Measurements from ENCODE around the gene CD96. TPM values are rescaled to one million over a fixed set of nuclear protein-coding genes. Genes with fewer than 3 reads are reported as not detected.

Gene CD96
- total and polyA plus RNA-seq, 7 donors, result under 0.01 to 8.2 (median 1.2) TPM; not detected in 1

GRCh38 chr3:111650378-111651275 lies 108.6 kb downstream of the CD96 start:
- no peak for TF ChIP-seq POLR2AphosphoS5 (IDR thresholded peaks at IDR 0.05)
- TF ChIP-seq EP300 (IDR thresholded peaks at IDR 0.05), result no peak
- no peak for TF ChIP-seq CTCF (IDR thresholded peaks at IDR 0.05)
- no peak for TF ChIP-seq POLR2A (IDR thresholded peaks at IDR 0.05)

DNA sequence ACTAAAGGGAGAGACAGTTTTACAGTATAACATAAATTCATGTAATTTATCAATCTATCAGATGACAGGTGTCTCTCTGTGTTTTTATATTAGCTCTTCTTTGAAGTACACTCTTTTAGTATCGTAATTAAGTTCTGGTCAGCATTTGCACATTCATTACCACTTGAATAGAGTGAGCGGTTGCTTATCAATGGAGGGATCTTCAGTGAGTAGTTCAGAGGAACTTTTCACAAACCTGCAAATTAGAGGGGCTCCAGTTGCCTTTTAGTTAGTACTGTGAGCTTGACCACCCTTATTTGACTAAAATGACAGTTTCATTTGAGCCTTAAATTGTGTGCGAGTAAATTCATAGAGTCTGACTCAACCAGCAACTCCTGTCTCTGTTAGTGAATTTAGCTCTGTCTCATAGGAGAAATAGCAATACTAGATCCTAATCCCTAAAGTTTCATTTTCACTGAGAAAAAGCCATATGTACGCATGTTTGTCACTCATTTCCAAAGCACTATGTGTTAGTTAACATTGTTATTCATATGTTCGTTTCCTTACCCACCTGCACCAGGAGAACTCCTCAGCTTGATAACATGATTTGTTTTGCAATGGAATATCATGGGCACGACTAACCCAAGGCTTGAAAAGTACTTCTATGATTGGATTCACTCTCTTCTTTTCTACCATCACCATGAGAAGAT lies 110.6 kb downstream of the CD96 start:
- intact Hi-C loops (cut with DNase I), result no loop called here
- Histone ChIP-seq H3K27ac (no peak overlapping the region), H3K4me1 (no peaks in the 10 kb centered on the region), H3K4me3 (no peak overlapping the region), H3K9me3 (no peaks in the 10 kb centered on the region), H3K27me3 (no peaks in the 10 kb centered on the region), H3K36me3 (no peaks in the 10 kb centered on the region)
- TF ChIP-seq POLR2A (IDR thresholded peaks at IDR 0.05) (no peak), EP300 (IDR thresholded peaks at IDR 0.05) (no peak), CTCF (IDR thresholded peaks at IDR 0.05) (no peak), POLR2AphosphoS5 (IDR thresholded peaks at IDR 0.05) (no peak)
- DNase-seq, result no peak
- WGBS, 2 donors, result 74 to 83% methylated on average over 6 of the region's 6 CpGs

More at GRCh38 chr3:111650378-111651275, 108.6 kb downstream of the CD96 start:
- no peak for DNase-seq
- 28 to 69% methylated on average over 4 of the region's 4 CpGs for WGBS, 2 donors
- Histone ChIP-seq H3K36me3 (no peaks in the 10 kb centered on the region), H3K4me1 (no peaks in the 10 kb centered on the region), H3K4me3 (no peak overlapping the region), H3K9me3 (no peaks in the 10 kb centered on the region), H3K27me3 (no peaks in the 10 kb centered on the region), H3K27ac (no peak overlapping the region)
- intact Hi-C loops (cut with DNase I), result no loop called here

GRCh38 chr3:111653766-111654165 lies 111.8 kb downstream of the CD96 start:
- no peak for DNase-seq
- Histone ChIP-seq H3K27ac (no peak overlapping the region), H3K4me1 (no peaks in the 10 kb centered on the region), H3K9me3 (no peaks in the 10 kb centered on the region), H3K36me3 (no peaks in the 10 kb centered on the region), H3K4me3 (no peak overlapping the region), H3K27me3 (no peaks in the 10 kb centered on the region)
- WGBS, 2 donors, result 89 to 96% methylated on average over 2 of the region's 2 CpGs
- TF ChIP-seq POLR2AphosphoS5 (IDR thresholded peaks at IDR 0.05) (no peak), POLR2A (IDR thresholded peaks at IDR 0.05) (no peak), CTCF (IDR thresholded peaks at IDR 0.05) (no peak), EP300 (IDR thresholded peaks at IDR 0.05) (no peak)
- intact Hi-C loops (cut with DNase I), result no loop called here

DNA sequence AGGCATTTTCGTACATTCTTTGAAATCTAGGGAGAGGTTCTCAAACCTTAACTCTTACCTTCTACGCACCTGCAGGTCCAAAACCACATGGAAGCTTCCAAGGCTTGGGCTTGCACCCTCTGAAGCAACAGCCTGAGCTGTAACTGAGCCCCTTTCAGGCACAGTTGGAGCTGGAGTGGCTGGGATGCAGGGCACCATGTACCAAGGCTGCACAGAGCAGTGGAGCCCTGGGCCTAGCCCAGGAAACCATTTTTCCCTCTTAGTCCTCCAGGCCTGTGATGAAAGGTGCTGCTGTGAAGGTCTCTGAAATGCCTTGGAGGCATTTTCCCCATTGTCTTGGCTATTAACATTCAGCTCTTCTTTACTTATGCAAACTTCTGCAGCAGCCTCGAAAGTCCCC lies 120.0 kb downstream of the CD96 start:
- DNase-seq, result no peak
- no peaks in the 10 kb centered on the region for H3K4me1 ChIP-seq
- WGBS, 2 donors, result 94 to 95% methylated on average over 3 of the region's 3 CpGs
- no peak overlapping the region for H3K4me3 ChIP-seq
- H3K27me3 ChIP-seq, result no peaks in the 10 kb centered on the region
- H3K27ac ChIP-seq, result no peak overlapping the region
- intact Hi-C loops (cut with DNase I), result no loop called here
- no peaks in the 10 kb centered on the region for H3K36me3 ChIP-seq
- no peaks in the 10 kb centered on the region for H3K9me3 ChIP-seq
- TF ChIP-seq CTCF (IDR thresholded peaks at IDR 0.05), result no peak
- TF ChIP-seq POLR2AphosphoS5 (IDR thresholded peaks at IDR 0.05), result no peak
- no peak for TF ChIP-seq POLR2A (IDR thresholded peaks at IDR 0.05)
- TF ChIP-seq EP300 (IDR thresholded peaks at IDR 0.05), result no peak
